Neural cell (in vitro differentiated cells): ENCODE results near the gene RAD51B. TPM values are rescaled to one million over a fixed set of nuclear protein-coding genes. Genes with fewer than 3 reads are reported as not detected.

Experiments used
- H2AFZ ChIP-seq: fragments of 200-600, 300-800 bp; sonication (generic), shearing (Covaris generic); 2 replicates; pipeline ENCODE4 v1.6.0; 2014; ENCODE audit warnings: low read depth, mild to moderate bottlenecking, antibody characterized with exemption, low read length, moderate library complexity
- H3F3A ChIP-seq: fragments of 200-600 bp; shearing (Covaris generic); 2 replicates; pipeline ENCODE4 v1.6.1; 2016; ENCODE audit warnings: mild to moderate bottlenecking, moderate library complexity, mixed read lengths, antibody characterized with exemption, low read length; ENCODE audit not compliant: insufficient read depth, poor library complexity, severe bottlenecking
- H3K27ac ChIP-seq: fragments of 200-600, 300-800 bp; sonication (generic), shearing (Covaris generic); 2 replicates; pipeline ENCODE4 v1.5.1; 2014; ENCODE audit warnings: mild to moderate bottlenecking, low read length, moderate library complexity
- H3K27me3 ChIP-seq: fragments of 300-800, 200-600 bp; sonication (generic), shearing (Covaris generic); 2 replicates; pipeline ENCODE4 v1.6.0; 2014; ENCODE audit warnings: mild to moderate bottlenecking, low read depth, low read length, moderate library complexity; ENCODE audit not compliant: insufficient read depth
- H3K36me3 ChIP-seq: fragments of 300-800, 200-600 bp; sonication (generic), shearing (Covaris generic); 2 replicates; pipeline ENCODE4 v1.5.1; 2014; ENCODE audit warnings: mild to moderate bottlenecking, antibody characterized with exemption, low read length, moderate library complexity; ENCODE audit not compliant: insufficient read depth
- H3K4me2 ChIP-seq: fragments of 300-800, 200-600 bp; sonication (generic), shearing (Covaris generic); 2 replicates; pipeline ENCODE4 v1.6.0; 2014; ENCODE audit warnings: mild to moderate bottlenecking, low read length
- H3K4me3 ChIP-seq: fragments of 300-800, 200-600 bp; sonication (generic), shearing (Covaris generic); 2 replicates; pipeline ENCODE4 v1.5.1; 2014; ENCODE audit warnings: mild to moderate bottlenecking, low read length, moderate library complexity
- H3K79me2 ChIP-seq: fragments of 200-600 bp; shearing (Covaris generic); replicated peaks from 2 replicates; pipeline ENCODE4 v1.6.0; 2014; ENCODE audit warnings: mild to moderate bottlenecking, low read length, moderate library complexity; ENCODE audit not compliant: insufficient read depth
- H3K9ac ChIP-seq: fragments of 300-800, 200-600 bp; sonication (generic), shearing (Covaris generic); 2 replicates; pipeline ENCODE4 v1.6.1; 2016; ENCODE audit warnings: mild to moderate bottlenecking, low read length, mixed read lengths
- H3K9me2 ChIP-seq: fragments of 200-600 bp; shearing (Covaris generic); 2 replicates; pipeline ENCODE4 v1.6.1; 2016; ENCODE audit warnings: mild to moderate bottlenecking, low read length, mixed read lengths; ENCODE audit not compliant: insufficient read depth
- H3K9me3 ChIP-seq: fragments of 200-600, 300-800 bp; sonication (generic), shearing (Covaris generic); 2 replicates; pipeline ENCODE4 v1.6.1; 2016; ENCODE audit warnings: mild to moderate bottlenecking, mixed run types, low read length, moderate library complexity, mixed read lengths
- H4K20me1 ChIP-seq: fragments of 200-600 bp; shearing (Covaris generic); 2 replicates; pipeline ENCODE4 v1.6.1; 2016; ENCODE audit warnings: mild to moderate bottlenecking, mixed run types; ENCODE audit not compliant: insufficient read depth
- EP300 ChIP-seq: fragments of 450-650 bp; conservative IDR thresholded peaks from 2 replicates; pipeline ENCODE4 v1.6.1; 2014; ENCODE audit warnings: antibody characterized with exemption, mild to moderate bottlenecking, moderate library complexity; ENCODE audit not compliant: poor library complexity, severe bottlenecking
- EZH2 ChIP-seq: fragments of 200-600, 300-800 bp; shearing (Covaris generic), sonication (generic); IDR thresholded peaks from 2 replicates; pipeline ENCODE4 v1.6.1; 2014; ENCODE audit warnings: antibody characterized with exemption, low read length, borderline replicate concordance, mild to moderate bottlenecking; ENCODE audit not compliant: insufficient read depth, poor library complexity, severe bottlenecking
- MXI1 ChIP-seq: fragments of 450-650 bp; conservative IDR thresholded peaks from 2 replicates; pipeline ENCODE4 v1.6.1; 2014; ENCODE audit warnings: antibody characterized with exemption, mild to moderate bottlenecking; ENCODE audit not compliant: poor library complexity, severe bottlenecking
- POLR2AphosphoS5 ChIP-seq: IDR thresholded peaks from 2 replicates; pipeline ENCODE4 v1.6.1; 2012
- REST ChIP-seq: IDR thresholded peaks from 2 replicates; pipeline ENCODE4 v1.6.1; 2012; ENCODE audit warnings: borderline replicate concordance
- SMC3 ChIP-seq: fragments of 450-650 bp; conservative IDR thresholded peaks from 2 replicates; pipeline ENCODE4 v1.6.1; 2014; ENCODE audit warnings: antibody characterized with exemption, mild to moderate bottlenecking, moderate library complexity; ENCODE audit not compliant: poor library complexity
- TAF1 ChIP-seq: IDR thresholded peaks from 2 replicates; pipeline ENCODE4 v1.6.1; 2012; ENCODE audit warnings: low read depth
- polyA plus RNA-seq: library from polyadenylated mRNA; depleted of rRNA; stranded (reverse); fragments of >200 nt; gene quantifications from 2 replicates; pipeline ENCODE4 v1.2.3, GENCODE V29; 2014
- TF ChIP-seq, protein P1 (sequence below): fragments of 450-650 bp; IDR thresholded peaks from 2 replicates; pipeline ENCODE4 v1.5.1; 2014; ENCODE audit warnings: antibody characterized with exemption, mild to moderate bottlenecking, moderate library complexity; ENCODE audit not compliant: poor library complexity, severe bottlenecking

The RAD51B gene
- polyA plus RNA-seq, 1 donor from 2014 or later, result 3.1 TPM

- H2AFZ ChIP-seq, result no peak overlapping the region
- H4K20me1 ChIP-seq, result no peaks in the 10 kb centered on the region
- no peaks in the 10 kb centered on the region for H3F3A ChIP-seq
- no peak overlapping the region for H3K4me3 ChIP-seq
- H3K79me2 ChIP-seq, result no peaks in the 10 kb centered on the region
- H3K9me3 ChIP-seq, result no peaks in the 10 kb centered on the region
- no peaks in the 10 kb centered on the region for H3K36me3 ChIP-seq
- no peaks in the 10 kb centered on the region for H3K27me3 ChIP-seq
- H3K4me2 ChIP-seq, result no peak overlapping the region
- H3K27ac ChIP-seq, result no peak overlapping the region
- no peak overlapping the region for H3K9ac ChIP-seq
- TF ChIP-seq, protein P1, sequence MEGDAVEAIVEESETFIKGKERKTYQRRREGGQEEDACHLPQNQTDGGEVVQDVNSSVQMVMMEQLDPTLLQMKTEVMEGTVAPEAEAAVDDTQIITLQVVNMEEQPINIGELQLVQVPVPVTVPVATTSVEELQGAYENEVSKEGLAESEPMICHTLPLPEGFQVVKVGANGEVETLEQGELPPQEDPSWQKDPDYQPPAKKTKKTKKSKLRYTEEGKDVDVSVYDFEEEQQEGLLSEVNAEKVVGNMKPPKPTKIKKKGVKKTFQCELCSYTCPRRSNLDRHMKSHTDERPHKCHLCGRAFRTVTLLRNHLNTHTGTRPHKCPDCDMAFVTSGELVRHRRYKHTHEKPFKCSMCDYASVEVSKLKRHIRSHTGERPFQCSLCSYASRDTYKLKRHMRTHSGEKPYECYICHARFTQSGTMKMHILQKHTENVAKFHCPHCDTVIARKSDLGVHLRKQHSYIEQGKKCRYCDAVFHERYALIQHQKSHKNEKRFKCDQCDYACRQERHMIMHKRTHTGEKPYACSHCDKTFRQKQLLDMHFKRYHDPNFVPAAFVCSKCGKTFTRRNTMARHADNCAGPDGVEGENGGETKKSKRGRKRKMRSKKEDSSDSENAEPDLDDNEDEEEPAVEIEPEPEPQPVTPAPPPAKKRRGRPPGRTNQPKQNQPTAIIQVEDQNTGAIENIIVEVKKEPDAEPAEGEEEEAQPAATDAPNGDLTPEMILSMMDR, result no peak
- no peak for TF ChIP-seq SMC3
- no peak for TF ChIP-seq REST
- no peak for TF ChIP-seq EZH2
- no peak for TF ChIP-seq TAF1
- TF ChIP-seq MXI1, result no peak
- TF ChIP-seq POLR2AphosphoS5, result no peak
- no peak for TF ChIP-seq EP300
- no peaks in the 10 kb centered on the region for H3K9me2 ChIP-seq
Measured at GRCh38 chr14:68553311-68553710, 733.7 kb downstream of the RAD51B start.

DNA sequence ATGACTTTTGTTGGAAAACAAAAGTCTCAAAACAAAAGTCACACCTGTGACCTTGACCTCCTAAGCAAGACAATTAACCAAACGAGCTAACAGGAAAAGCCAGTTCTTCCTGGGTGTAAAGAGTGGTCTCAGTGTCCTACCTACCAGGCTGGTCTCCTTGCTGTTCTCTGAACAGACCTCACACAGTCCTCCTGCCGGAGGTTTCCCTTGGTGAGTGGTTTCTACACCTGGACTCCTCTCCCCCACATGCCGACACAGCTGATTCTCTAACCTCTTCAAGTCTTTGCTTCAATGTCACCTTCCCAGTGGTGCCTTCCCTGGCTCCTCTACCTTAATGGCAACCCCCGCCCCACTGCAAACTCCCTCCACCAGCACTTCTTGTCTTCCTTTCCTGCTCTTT is 734.7 kb downstream of the RAD51B start:
- H3K9me3 ChIP-seq, result no peaks in the 10 kb centered on the region
- no peak overlapping the region for H2AFZ ChIP-seq
- H3K4me3 ChIP-seq, result no peak overlapping the region
- no peak overlapping the region for H3K9ac ChIP-seq
- H3K27me3 ChIP-seq, result no peaks in the 10 kb centered on the region
- H4K20me1 ChIP-seq, result no peaks in the 10 kb centered on the region
- TF ChIP-seq EP300 (no peak), SMC3 (no peak), MXI1 (no peak)
- TF ChIP-seq, protein P1, result no peak
- H3K79me2 ChIP-seq, result no peaks in the 10 kb centered on the region
- H3F3A ChIP-seq, result no peaks in the 10 kb centered on the region
- H3K9me2 ChIP-seq, result no peaks in the 10 kb centered on the region
- H3K4me2 ChIP-seq, result no peak overlapping the region
- H3K27ac ChIP-seq, result no peak overlapping the region
- H3K36me3 ChIP-seq, result no peaks in the 10 kb centered on the region
